Activated gamma-delta T cell treated with Interleukin-2 at 50 U/mL for 16 hours (primary cell): ENCODE data around the gene CDK5RAP1.

Experiments used
- DNase-seq: peaks from one replicate; pipeline ENCODE4 v3.0.0-alpha.2; 2020

CDK5RAP1 gene

GRCh38 chr20:33328157-33329137 is 72.9 kb downstream of the CDK5RAP1 start:
- DNase-seq, result no peak

DNA sequence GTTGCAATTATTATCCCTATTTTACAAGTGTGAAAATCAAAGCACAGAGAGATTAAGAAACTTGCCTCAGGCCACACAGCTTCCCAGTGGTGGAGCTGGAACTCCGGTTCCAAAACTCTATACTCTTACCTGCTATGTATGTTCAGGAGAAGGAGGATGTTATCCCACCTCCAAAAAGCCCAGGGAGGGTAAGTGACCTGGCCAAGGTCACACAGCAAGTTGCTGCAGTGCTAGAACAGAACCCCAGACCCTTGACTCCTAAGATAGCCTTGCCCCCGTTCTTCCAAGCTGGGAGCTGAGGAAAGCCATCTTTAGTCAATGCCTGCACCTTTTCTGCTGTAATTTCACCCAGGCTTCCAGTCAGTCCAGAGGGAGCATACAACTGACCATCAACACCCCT is 76.0 kb downstream of the CDK5RAP1 start:
- no peak for DNase-seq

DNA sequence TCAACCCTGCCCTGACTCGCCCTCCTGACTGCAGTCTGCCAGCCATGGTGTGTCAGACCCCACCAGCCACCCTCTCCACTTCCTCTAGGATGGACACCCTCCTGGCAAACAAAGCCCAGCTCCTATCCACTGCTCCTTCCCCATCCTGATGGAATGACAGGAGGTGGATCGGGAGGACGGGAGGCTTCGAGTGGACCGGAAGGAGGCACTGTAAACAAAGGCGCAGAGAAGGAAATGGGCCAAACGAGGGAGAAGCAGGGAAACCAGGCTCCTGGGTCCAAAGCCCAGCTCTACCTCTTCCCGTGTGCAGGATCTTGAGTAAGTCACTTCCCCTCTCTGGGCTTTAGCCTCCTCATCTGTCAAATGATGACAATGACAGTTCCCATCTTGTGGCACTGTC is 78.1 kb downstream of the CDK5RAP1 start:
- DNase-seq, result no peak

DNA sequence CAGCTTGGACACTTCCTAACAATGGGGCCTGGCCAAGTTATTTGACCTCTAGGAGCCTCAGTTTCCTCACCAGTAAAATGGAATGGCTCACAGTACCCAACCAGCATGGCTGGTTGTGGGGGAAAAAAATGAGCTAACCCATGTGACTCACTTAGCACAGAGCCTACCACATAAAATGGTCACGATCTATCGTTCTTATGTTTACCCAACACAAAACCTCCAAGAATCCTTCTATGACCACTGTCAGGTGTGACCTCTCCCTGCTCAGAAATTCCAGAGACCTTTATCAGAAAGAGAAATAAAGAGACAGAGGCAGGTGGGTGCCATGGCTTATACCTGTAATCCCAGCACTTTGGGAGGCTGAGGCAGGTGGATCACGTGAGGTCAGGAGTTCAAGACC is 78.9 kb downstream of the CDK5RAP1 start:
- no peak for DNase-seq

GRCh38 chr20:33320006-33320405 is 81.3 kb downstream of the CDK5RAP1 start:
- DNase-seq, result no peak

DNA sequence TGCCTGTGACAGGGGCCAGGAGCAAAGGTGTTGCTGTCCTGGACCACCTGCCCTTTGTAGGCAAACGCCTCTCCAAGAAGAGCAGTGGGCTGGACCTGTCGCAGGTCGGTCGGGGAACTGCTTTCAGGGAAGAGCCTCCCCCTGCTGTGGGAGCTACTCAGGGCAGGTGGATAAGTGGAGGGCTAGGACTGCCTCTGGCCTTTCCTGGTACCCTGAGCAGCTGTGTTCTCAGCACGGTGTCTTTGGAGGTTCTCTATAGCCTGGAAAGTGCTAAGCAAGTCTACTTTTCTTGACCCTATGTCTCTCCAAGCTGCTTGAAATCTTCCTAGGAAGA is 83.3 kb downstream of the CDK5RAP1 start:
- no peak for DNase-seq

DNA sequence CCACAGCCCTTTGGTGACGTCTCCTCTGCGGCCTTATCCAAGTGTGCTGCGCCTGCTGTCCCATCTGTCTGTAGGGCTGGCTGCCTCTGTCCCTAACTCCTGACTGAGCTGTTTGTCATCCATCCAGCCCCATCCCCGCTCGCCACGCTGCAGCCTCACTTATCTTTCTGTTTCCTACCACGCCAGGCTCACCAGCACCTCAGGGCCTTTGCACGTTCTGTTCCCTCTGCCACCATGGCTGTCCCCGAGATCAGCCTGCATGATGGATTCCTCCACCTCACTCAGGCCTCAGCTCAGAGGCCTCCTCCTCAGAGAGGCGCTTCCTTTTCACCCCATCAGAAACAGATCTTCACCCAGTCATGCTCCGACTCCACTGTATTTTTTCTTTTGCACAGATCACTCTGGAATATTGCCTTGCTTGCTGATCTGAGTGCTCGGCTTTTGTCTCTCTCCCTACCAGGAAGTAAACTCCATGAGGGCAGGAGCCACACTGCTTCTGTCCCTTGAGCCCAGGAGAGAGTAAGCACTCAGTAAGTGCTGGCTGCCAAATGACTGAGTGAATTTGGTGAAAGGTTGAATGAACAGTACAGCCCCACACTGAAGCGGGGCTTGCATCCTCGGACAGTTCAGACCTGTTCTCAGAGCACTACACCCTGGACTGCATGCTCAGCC is 83.8 kb downstream of the CDK5RAP1 start:
- DNase-seq, result no peak

GRCh38 chr20:33316958-33317357 is 84.4 kb downstream of the CDK5RAP1 start:
- DNase-seq, result no peak

- DNase-seq, result no peak
These were observed 85.0 kb downstream of the CDK5RAP1 start for GRCh38 chr20:33316343-33316742.

DNA sequence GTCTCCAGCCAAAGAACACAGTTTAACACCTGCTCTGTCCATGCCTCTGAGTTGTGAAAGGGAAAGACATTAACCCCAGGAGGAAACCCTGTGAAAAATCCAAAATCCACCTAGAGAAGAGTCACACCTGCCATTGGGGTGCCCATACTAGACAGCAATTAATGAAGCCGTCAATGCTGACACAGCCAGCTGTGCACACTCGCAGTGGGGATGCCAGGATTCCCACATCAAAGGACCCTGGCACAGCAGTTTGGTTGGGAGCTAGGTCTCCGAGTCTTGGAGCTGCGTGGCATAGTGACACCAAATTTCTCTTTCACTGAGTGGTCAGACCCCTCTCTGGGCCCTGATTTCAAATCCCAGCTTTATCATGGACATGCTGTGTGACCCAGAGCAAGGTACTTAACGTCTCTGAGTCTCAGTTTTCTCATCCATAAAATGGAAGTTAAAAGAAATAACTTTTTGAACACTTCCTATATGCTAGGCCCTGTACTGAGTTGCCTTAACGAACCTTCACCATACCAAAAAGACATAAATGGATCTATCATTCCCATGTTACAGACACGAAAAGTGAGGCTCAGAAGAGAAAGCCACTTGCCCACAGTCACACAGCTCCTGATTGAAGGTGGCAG is 87.5 kb downstream of the CDK5RAP1 start:
- no peak for DNase-seq

DNA sequence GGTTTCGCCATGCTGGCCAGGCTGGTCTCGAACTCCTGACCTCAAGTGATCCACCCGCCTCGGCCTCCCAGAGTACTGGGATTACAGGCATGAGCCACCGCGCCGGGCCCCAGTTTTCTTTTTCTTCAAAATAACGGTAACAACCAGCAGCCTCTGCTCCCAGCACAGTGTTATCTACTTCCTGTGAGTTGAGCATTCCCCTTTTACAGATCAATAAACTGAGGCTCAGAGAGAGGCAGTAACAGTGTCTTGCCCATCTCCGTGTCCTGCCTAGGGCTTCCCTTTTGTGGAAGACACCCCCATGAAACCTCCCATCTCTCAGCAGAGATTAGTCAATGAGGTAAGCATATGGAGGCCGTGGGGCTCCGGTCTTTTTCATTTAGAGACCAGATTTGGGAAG is 88.7 kb downstream of the CDK5RAP1 start:
- DNase-seq, result no peak

GRCh38 chr20:33311996-33312395 is 89.3 kb downstream of the CDK5RAP1 start:
- no peak for DNase-seq

GRCh38 chr20:33311011-33311410 is 90.3 kb downstream of the CDK5RAP1 start:
- DNase-seq, result no peak

GRCh38 chr20:33310327-33310899 is 90.9 kb downstream of the CDK5RAP1 start:
- DNase-seq, result no peak

GRCh38 chr20:33309631-33310030 is 91.7 kb downstream of the CDK5RAP1 start:
- no peak for DNase-seq
